Endothelial cell of umbilical vein (primary cell): ENCODE measurements around the gene PELI2. TPM values are rescaled to one million over a fixed set of nuclear protein-coding genes. Genes with fewer than 3 reads are reported as not detected.

Experiments used
- BruUV-seq: library from RNA; stranded (reverse); fragments of 400-500 nt; replicated peaks from 2 replicates; lab custom pipeline; 2021; lab: Mats Ljungman, UMichigan
- CTCF ChIA-PET: fragments of 300-600, 350-600 bp; sonication (Branson Sonifier 250); formaldehyde crosslinking; loops from one replicate; lab custom pipeline; 2021; ENCODE audit warnings: antibody characterized with exemption, inconsistent platforms; lab: Charles Lee
- POLR2A ChIA-PET: fragments of 300-600, 350-600 bp; sonication (Branson Sonifier 250); formaldehyde crosslinking; loops from one replicate; lab custom pipeline; 2021; ENCODE audit warnings: antibody characterized with exemption, inconsistent platforms; lab: Charles Lee
- DNase-seq: peaks from one replicate; pipeline ENCODE4 v3.0.0-alpha.2; 2011; ENCODE audit warnings: low read depth, low spot score
- FAIRE-seq: peaks from 2 replicates; lab custom pipeline; 2011; peaks lifted over from hg19 to GRCh38; lab: Jason Lieb, UNC
- H2AFZ ChIP-seq: 2 replicates; pipeline ENCODE4 v1.6.0; 2012; ENCODE audit warnings: low read depth, low read length, control low read depth, inconsistent platforms
- H3K27ac ChIP-seq: 2 replicates; pipeline ENCODE4 v1.5.1; 2011; ENCODE audit warnings: low read depth, mild to moderate bottlenecking, control low read depth, low read length, moderate library complexity; ENCODE audit not compliant: insufficient read depth
- H3K27me3 ChIP-seq, 2 experiments: 2 replicates each; pipeline versions ENCODE4 v1.6.0 to v1.6.1; 2011; ENCODE audit warnings: low read length in 2 of 2, mixed read lengths in 1 of 2; ENCODE audit not compliant: control insufficient read depth in 2 of 2, insufficient read depth in 2 of 2
- H3K36me3 ChIP-seq, 2 experiments: 2 replicates in 1 of 2; 3 replicates in 1 of 2; pipeline ENCODE4 v1.5.1; 2011; ENCODE audit warnings: low read length in 2 of 2, mild to moderate bottlenecking in 1 of 2, moderate library complexity in 1 of 2; ENCODE audit not compliant: control insufficient read depth in 2 of 2, insufficient read depth in 2 of 2; ENCODE audit errors: extremely low read depth in 1 of 2
- H3K4me1 ChIP-seq: 3 replicates; pipeline ENCODE4 v1.5.1; 2011; ENCODE audit warnings: mild to moderate bottlenecking, low read length; ENCODE audit not compliant: control insufficient read depth, insufficient read depth; ENCODE audit errors: extremely low read depth
- H3K4me2 ChIP-seq: 2 replicates; pipeline ENCODE4 v1.6.1; 2011; ENCODE audit warnings: low read length, control low read depth, mixed read lengths; ENCODE audit not compliant: insufficient read depth
- H3K4me3 ChIP-seq, 3 experiments: fragments of 200-600 bp in 1 of 3; sonication (generic), shearing (Covaris generic) in 1 of 3; replicated peaks in 1 of 3; 2 replicates each; pipeline ENCODE4 v1.5.1; 2011 to 2016; ENCODE audit warnings: control low read depth in 3 of 3, low read length in 3 of 3, mild to moderate bottlenecking in 2 of 3, inconsistent platforms in 1 of 3, low read depth in 1 of 3, moderate library complexity in 1 of 3; ENCODE audit not compliant: insufficient read depth in 1 of 3
- H3K79me2 ChIP-seq: 2 replicates; pipeline ENCODE4 v1.6.0; 2012; ENCODE audit warnings: low read length, inconsistent platforms; ENCODE audit not compliant: control insufficient read depth, insufficient read depth
- H3K9ac ChIP-seq: replicated peaks from 2 replicates; pipeline ENCODE3; 2011; ENCODE audit warnings: low read length, control low read depth; ENCODE audit not compliant: insufficient read depth; ENCODE audit errors: extremely low read depth
- H3K9me1 ChIP-seq: replicated peaks from 3 replicates; pipeline ENCODE4 v1.6.0; 2011; ENCODE audit warnings: mild to moderate bottlenecking, low read length; ENCODE audit not compliant: control insufficient read depth, insufficient read depth; ENCODE audit errors: extremely low read depth
- H3K9me3 ChIP-seq: replicated peaks from 2 replicates; pipeline ENCODE4 v1.5.1; 2012; ENCODE audit warnings: low read length, inconsistent platforms; ENCODE audit not compliant: control insufficient read depth, insufficient read depth
- H4K20me1 ChIP-seq: replicated peaks from 2 replicates; pipeline ENCODE3; 2011; ENCODE audit warnings: mild to moderate bottlenecking, low read length; ENCODE audit not compliant: control insufficient read depth, insufficient read depth; ENCODE audit errors: extremely low read depth
- CTCF ChIP-seq, 2 donors: IDR thresholded peaks; 1 replicate in 1 of 2; 2 replicates in 1 of 2; pipeline ENCODE4 v1.5.1; 2011; ENCODE audit warnings: low read length in 2 of 2, mild to moderate bottlenecking in 2 of 2, moderate library complexity in 2 of 2, control low read depth in 1 of 2, inconsistent platforms in 1 of 2, low read depth in 1 of 2; ENCODE audit not compliant: insufficient read depth in 1 of 2; ENCODE audit errors: extremely low read depth in 1 of 2
- EZH2 ChIP-seq: IDR thresholded peaks from 2 replicates; pipeline ENCODE4 v1.6.1; 2012; ENCODE audit warnings: borderline replicate concordance, low read depth, mild to moderate bottlenecking, moderate library complexity, low read length, inconsistent platforms; ENCODE audit not compliant: severe bottlenecking
- FOS ChIP-seq: IDR thresholded peaks from 2 replicates; pipeline ENCODE4 v1.6.1; 2011; ENCODE audit warnings: mild to moderate bottlenecking, low read length, moderate library complexity, borderline replicate concordance; ENCODE audit not compliant: insufficient read depth
- GATA2 ChIP-seq: IDR thresholded peaks from 2 replicates; pipeline ENCODE4 v1.7.0; 2011; ENCODE audit warnings: low read depth, mild to moderate bottlenecking, moderate library complexity, mixed read lengths, low read length; ENCODE audit not compliant: insufficient read length, insufficient read depth
- MYC ChIP-seq: IDR thresholded peaks from one replicate; pipeline ENCODE4 v1.6.1; 2011; ENCODE audit warnings: mild to moderate bottlenecking, low read depth, low read length
- dilution Hi-C: fragments of 300-500 bp; cut with MboI; formaldehyde crosslinking; loops from one replicate; pipeline ENCODE4 v1.15.0; 2019; ENCODE audit warnings: low sequenced_read_pairs; ENCODE audit not compliant: extremely low pct_ligation_motif_present
- intact Hi-C: fragments of 100-400 bp; cut with micrococcal nuclease; formaldehyde crosslinking; loops from one replicate; pipeline ENCODE4 v1.10.0; 2022
- polyA plus RNA-seq, 4 experiments: library from polyadenylated mRNA; depleted of rRNA in 3 of 4; stranded (reverse) in 3 of 4; unstranded in 1 of 4; fragments of >200 nt; gene quantifications; 2 replicates each; pipeline versions ENCODE4 v1.2.1 to v1.2.3, GENCODE V29; 2011 to 2012; ENCODE audit warnings: missing spikeins in 1 of 4
- total RNA-seq: library from RNA; stranded (reverse); gene quantifications from 2 replicates; pipeline ENCODE4 v1.2.3, GENCODE V29; 2021
- TF ChIP-seq, protein P1 (sequence below): IDR thresholded peaks from 2 replicates; pipeline ENCODE4 v1.6.1; 2011; ENCODE audit not compliant: insufficient read depth, insufficient read length

PELI2 gene
- total and polyA plus RNA-seq, 2 donors (not counting 3 experiments of a cell fraction or from before 2014, with no cell fraction given): 11.5 to 13.0 TPM

- dilution Hi-C loops: no loop called here
Measured at GRCh38 chr14:56147986-56148901, 30.0 kb downstream of the PELI2 start.

More at GRCh38 chr14:56147986-56148901, 30.0 kb downstream of the PELI2 start:
- Histone ChIP-seq H3K4me1 (peaks cover 5% of the 10 kb centered on the region), H3K27ac (no peak overlapping the region), H2AFZ (no peak overlapping the region), H3K36me3 (no peaks in the 10 kb centered on the region), H3K4me2 (no peak overlapping the region), H3K27me3 (no peaks in the 10 kb centered on the region), H3K9me1 (no peaks in the 10 kb centered on the region), H4K20me1 (no peaks in the 10 kb centered on the region), H3K79me2 (no peaks in the 10 kb centered on the region), H3K4me3 (no peak overlapping the region), H3K9ac (no peak overlapping the region), H3K9me3 (no peaks in the 10 kb centered on the region)
- ChIA-PET POLR2A (no interaction called here), CTCF (interaction anchor here (0.9 kb wide), 1 partner anchor 192 kb away, joined by 3 read pairs; no protein-coding TSS in a partner anchor)
- no peak for DNase-seq
- FAIRE-seq: no peak
- TF ChIP-seq GATA2: no peak
- TF ChIP-seq, protein P1, sequence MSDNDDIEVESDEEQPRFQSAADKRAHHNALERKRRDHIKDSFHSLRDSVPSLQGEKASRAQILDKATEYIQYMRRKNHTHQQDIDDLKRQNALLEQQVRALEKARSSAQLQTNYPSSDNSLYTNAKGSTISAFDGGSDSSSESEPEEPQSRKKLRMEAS: no peak
- no peak for TF ChIP-seq CTCF (IDR thresholded peaks at IDR 0.05; ENCODE audit: extremely low read depth in 1 of 2, insufficient read depth in 1 of 2, low read depth in 1 of 2, low read length in 2 of 2)
- TF ChIP-seq MYC: no peak
- TF ChIP-seq EZH2: no peak
- no peak for TF ChIP-seq FOS
- BruUV-seq: no TSS peak
- intact Hi-C loops: no loop called here
